NCI-H526 (cell line): ENCODE results near the gene ELOVL5.
"Not testable (repeated sequence)": the region's sequence is repeated elsewhere in the genome, so short reads cannot be mapped to it uniquely, and the experiment has no call there.

Experiments used
- DNase-seq, 2 experiments: peaks; one replicate each; lab custom pipeline; 2025; lab: John Stamatoyannopoulos, UW

Gene ELOVL5

GRCh38 chr6:53359095-53359842 lies 10.5 kb upstream of the ELOVL5 start:
- DNase-seq, result peak; percentile 78 to 94

- no peak for DNase-seq
Observed at GRCh38 chr6:53358440-53359094, 9.8 kb upstream of the ELOVL5 start.

GRCh38 chr6:53357576-53358360 lies 9.0 kb upstream of the ELOVL5 start:
- DNase-seq, result no peak

DNA sequence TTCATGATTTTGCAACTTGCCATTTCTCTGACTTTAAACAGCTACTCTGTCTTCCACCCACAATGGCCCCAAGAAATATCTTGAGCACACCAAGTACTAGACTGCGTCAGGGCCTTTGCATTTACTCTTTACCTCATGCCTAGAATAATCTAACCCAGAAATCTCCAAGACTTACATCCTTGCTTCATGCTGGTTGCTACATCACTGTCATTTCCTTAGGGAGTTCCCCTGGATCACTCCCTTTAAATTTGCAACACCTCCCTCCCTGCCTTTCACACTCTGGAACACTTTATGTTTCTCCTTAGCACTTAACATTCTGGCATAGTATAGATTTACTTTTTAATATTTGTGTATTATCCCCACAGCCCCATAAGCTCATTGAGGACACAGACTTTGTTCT lies 4.9 kb upstream of the ELOVL5 start:
- no peak for DNase-seq

- DNase-seq, result no peak
Observed at GRCh38 chr6:53352360-53352759, 3.6 kb upstream of the ELOVL5 start.

DNA sequence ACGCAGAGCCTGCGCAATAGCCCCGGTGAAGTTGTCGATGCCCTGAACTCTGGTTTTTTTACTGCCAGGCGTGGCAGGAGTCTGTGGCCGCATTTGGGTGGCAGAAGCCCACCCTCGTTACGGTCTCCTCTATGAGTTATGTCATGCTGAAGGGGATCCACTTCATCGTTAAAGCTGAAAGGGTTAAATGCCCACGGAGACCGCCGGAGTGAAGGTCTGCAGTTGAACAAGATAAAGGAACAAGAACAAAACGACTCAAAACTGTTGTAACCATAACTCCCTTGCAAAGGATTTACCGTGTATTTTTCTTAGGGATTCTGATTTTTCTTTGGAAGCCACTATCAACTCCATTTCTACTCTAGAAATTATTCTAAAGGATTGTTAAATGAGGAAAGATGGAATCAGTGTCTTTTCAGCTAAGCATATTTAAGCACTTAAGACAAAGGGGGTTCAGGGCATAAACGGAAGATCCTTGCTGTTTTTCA lies 501 bp upstream of the ELOVL5 start:
- no peak for DNase-seq

DNA sequence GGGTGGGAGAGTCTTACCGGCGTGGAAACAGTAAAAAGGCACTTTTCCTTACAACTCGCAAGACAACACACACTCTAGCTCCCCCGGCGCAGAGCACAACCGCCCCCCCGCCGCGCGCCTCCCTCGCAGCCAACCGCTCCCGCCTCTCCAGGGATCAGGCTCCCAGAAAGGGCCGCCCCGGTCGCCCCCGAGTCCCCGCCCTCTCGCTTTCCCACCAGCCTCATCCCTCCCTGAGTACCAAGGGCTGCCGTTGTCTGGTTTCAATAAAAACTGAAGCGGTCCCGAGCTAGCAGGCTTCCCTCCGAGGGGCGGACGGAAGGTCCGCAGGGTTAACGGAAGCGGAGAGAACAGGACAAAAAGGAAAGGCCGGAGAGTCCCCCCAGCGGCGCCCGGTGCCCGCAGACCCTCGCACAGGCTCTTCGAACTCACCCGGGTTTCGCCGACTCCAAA lies 804 bp downstream of the ELOVL5 start:
- DNase-seq, result peak; percentile 53 to 87

DNA sequence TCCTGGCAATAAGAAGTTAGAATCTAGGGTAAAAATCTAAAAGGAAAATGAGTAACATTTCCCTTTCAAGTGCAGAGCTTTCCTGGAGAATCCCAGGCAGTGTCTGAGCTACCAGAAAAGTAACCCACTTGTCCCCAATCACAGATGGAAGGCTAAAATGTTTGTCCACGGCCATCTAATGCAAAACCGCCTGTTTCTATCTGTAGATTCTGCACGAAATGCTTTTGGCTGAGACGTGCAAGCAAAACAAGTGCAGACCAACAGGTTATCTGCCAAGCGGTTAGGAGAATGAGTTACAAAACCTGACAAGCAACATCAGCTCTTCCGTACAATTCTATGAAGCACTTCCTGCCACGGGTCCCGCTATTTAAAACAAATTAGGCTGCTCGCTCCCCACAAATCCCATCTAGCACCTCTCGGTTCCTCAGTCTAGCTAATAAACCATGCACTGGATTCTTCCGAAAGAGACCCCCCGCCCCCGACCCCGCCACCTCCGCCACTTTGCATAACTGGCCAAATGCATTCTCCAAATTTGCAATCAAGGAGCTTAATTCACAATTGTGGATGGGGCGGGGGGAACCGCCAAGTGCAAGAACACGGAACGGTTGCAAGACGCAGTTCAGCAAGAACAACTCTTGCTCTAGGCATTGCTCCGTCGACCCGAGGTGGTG lies 1.4 kb downstream of the ELOVL5 start:
- DNase-seq, result peak in 1 of 2 experiments; percentile 54

GRCh38 chr6:53346049-53346448 lies 2.7 kb downstream of the ELOVL5 start:
- not testable (repeated sequence) for DNase-seq

- DNase-seq, result no peak
Observed at GRCh38 chr6:53344969-53345368, 3.8 kb downstream of the ELOVL5 start.

GRCh38 chr6:53343092-53343491 lies 5.7 kb downstream of the ELOVL5 start:
- no peak for DNase-seq

- no peak for DNase-seq
Observed at GRCh38 chr6:53342217-53342616, 6.5 kb downstream of the ELOVL5 start.

DNA sequence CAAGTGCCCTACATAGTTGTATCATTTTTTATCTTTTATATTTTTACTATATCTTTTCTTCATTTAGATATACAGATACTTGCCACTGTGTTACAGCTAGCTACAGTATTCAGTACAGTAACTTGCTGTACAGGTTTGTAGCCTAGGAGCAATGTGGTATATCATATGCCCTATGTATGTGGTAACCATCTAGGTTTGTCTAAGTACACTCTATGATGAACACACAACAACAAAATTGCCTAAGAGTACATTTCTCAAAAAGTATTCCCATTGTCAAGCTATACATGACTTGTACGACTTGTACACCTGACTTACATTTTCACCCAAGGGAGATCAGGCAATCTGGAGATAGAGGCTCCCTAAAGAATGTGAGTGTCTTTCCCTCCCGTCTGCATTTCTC lies 8.2 kb downstream of the ELOVL5 start:
- no peak for DNase-seq

GRCh38 chr6:53339424-53339823 lies 9.3 kb downstream of the ELOVL5 start:
- no peak for DNase-seq

- DNase-seq, result no peak
Observed at GRCh38 chr6:53338304-53338703, 10.4 kb downstream of the ELOVL5 start.

GRCh38 chr6:53336070-53336469 lies 12.7 kb downstream of the ELOVL5 start:
- DNase-seq, result no peak

DNA sequence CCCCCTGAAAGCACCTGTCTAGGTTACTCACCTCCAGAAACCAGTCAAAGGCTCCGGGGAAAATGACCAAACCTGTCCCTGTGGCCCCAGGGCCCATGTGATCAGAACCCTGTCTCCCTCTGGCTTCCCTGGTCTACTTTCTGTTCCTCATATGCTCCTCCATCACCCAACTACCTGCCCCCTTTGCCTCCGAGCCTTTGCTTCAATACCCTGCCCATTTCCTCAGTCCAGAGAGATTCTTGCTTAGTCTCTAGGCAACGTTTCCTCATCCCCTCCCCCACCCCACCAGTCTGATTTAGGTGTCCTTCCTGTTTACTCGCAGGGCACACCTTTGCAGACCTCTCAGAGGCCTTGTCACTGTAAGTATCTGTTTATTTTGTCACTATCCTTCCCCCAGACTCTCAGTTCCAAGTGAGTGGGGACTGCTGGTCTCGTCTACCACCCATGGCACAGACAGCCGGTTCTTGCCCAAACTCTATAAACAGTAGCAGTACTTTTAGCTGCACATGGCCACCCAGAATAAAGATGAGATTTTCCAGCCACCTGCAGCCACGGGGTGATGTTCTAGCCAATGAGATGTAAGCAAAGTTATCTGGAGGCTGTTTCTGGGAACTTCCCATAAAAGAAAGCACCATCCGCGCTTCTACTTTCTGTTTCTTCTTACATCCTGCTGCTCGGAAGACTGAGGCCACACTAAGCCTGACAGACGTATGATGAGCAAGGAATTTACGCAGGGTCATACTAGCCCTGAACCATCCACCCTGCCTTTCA lies 13.3 kb downstream of the ELOVL5 start:
- no peak for DNase-seq

DNA sequence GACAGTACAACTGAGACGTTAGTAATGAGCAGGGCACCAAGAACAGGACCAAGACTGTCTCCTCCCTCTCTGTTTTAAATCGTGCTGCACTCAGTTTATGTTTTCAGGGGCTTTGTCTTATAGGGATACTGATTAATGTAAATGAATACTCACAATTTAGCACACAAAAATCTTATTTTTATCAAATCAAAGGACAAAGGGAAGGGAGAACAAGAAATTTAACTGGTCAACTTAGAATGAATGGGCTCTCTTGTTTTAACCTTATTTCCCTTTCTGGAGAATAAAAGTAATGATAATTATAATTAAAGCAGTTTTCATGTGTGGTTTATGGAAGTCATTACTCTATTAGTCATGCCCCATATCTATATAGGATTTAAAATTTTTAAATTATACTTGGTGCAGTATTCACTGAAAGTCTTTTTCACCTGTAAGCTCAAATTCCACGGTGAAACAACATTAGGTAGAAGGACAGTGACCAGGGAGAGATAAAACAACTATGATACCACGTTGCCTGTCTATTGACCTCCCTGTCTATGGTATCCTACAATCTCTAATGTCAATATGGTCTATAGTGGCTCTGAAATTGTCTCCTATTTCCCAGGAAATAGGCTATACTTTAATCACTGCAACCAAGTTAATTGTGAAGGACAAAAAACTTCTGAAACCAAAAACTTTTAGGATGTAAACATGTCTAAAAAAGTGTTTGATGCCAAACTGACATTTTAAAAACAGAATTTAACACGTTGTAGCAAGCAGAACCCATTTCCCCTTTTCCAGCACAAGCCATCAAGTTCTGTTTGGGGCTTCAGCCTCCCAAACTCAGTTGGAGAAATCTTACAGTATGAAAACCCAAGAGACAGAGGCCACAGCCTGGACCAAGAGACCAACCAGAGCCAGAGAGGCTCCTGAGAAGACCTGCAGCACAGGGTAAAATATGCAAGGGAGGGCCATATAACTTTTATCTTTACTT lies 15.0 kb downstream of the ELOVL5 start:
- DNase-seq, result no peak

DNA sequence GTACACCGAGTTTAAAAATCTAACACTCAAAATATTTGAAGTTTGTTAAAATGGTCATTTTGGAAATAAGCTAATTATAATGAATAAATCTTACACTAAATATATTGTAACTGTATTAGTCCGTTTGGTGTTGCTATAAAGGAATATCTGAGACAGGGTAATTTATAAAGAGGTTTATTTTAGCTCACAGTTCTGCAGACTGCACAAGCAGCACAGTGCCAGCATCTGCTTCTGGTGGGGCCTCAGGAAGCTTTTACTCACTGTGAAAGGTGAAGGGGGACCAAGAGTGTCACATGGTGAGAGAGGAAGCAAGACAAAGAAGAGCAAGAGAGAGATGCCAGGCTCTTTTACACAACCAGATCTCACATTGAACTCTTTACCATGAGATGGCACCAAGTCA lies 17.1 kb downstream of the ELOVL5 start:
- no peak for DNase-seq

DNA sequence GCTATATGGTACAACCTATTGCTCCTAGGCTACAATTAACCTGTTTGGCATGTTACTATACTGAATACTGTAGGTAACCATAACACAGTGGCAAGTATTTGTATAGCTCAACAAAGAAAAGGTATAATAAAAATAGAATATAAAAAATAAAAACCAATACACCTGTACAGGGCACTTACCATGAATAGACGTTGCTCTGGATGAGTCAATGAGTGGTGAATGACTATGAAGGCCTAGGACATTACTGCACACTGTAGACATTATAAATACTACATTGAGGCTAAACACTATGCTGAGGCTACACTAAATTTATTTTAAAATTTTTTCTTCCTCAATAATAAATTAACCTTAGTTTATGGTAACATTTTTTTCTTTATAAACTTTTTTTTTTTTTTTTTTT lies 18.6 kb downstream of the ELOVL5 start:
- no peak for DNase-seq
